ENCODE results near the gene C16orf74.

- no peak for TF ChIP-seq CTCF (IDR thresholded peaks at IDR 0.05)
- TF ChIP-seq POLR2A (IDR thresholded peaks at IDR 0.05) = no peak
Measured at GRCh38 chr16:85690469-85691064, 60.3 kb downstream of the C16orf74 start.
